ENCODE results near the gene MDN1. TPM values are rescaled to one million over a fixed set of nuclear protein-coding genes. Genes with fewer than 3 reads are reported as not detected.

MDN1 gene
- total and polyA plus RNA-seq, 2 of the 8 experiments (the other 6 are each of a cell fraction or from before 2014, with no cell fraction given) = 53.5 to 179 TPM

- Histone ChIP-seq H3K4me1 (replicated peaks in 1 of 4; ENCODE audit: control insufficient read depth in 3 of 4, insufficient read depth in 4 of 4, low read length in 3 of 4) (no peaks in the 10 kb centered on the region), H3K36me3 (ENCODE audit: control insufficient read depth in 2 of 4, insufficient read depth in 4 of 4, low read length in 3 of 4) (peaks cover 31 to 89% (median 72%) of the 10 kb centered on the region in 4 experiments), H3K14ac (ENCODE audit: insufficient read length) (no peak overlapping the region), H3K79me2 (ENCODE audit: control insufficient read depth in 1 of 2, insufficient read depth in 2 of 2, low read length in 2 of 2) (no peaks in the 10 kb centered on the region), H3K23me2 (ENCODE audit: low read depth, low read length) (no peaks in the 10 kb centered on the region), H2BK5ac (ENCODE audit: low read depth, low read length) (no peak overlapping the region), H4K91ac (replicated peaks; ENCODE audit: insufficient read length, low read length) (no peak overlapping the region), H3K18ac (ENCODE audit: extremely low read depth, low read length) (no peak overlapping the region), H3K27me3 (replicated peaks in 1 of 4; ENCODE audit: control insufficient read depth in 3 of 4, extremely low read depth in 1 of 4, insufficient read depth in 3 of 4, low read length in 3 of 4) (no peaks in the 10 kb centered on the region), H3K27ac (ENCODE audit: low read depth, low read length) (no peak overlapping the region), H4K5ac (ENCODE audit: insufficient read length, low read depth, low read length) (no peak overlapping the region), H2BK15ac (ENCODE audit: low read length) (no peak overlapping the region), H3K79me1 (ENCODE audit: low read depth, low read length) (no peaks in the 10 kb centered on the region), H2AFZ (ENCODE audit: low read length) (no peak overlapping the region), H3K56ac (replicated peaks; ENCODE audit: insufficient read length, low read depth, low read length) (no peak overlapping the region), H3K9ac (replicated peaks in 1 of 4; ENCODE audit: extremely low read depth in 1 of 4, low read depth in 3 of 4, low read length in 3 of 4) (no peak overlapping the region), H3K4me3 (ENCODE audit: extremely low read depth in 1 of 4, insufficient read depth in 2 of 4, low read depth in 3 of 4, low read length in 4 of 4) (no peak overlapping the region), H2BK20ac (ENCODE audit: low read length) (no peak overlapping the region), H2BK12ac (ENCODE audit: low read depth, low read length) (no peak overlapping the region), H4K20me1 (replicated peaks in 1 of 2; ENCODE audit: control insufficient read depth in 1 of 2, insufficient read depth in 2 of 2, low read length in 2 of 2) (peaks cover 0 to 2% of the 10 kb centered on the region in 2 experiments), H3K4ac (replicated peaks; ENCODE audit: insufficient read length, low read depth, low read length) (no peak overlapping the region), H3K23ac (ENCODE audit: insufficient read length) (no peak overlapping the region), H2AK5ac (ENCODE audit: low read depth, low read length) (no peak overlapping the region), H3K9me3 (ENCODE audit: insufficient read depth in 2 of 2, low read depth in 1 of 2, low read length in 1 of 2) (no peaks in the 10 kb centered on the region), H4K8ac (ENCODE audit: extremely low read depth, insufficient read depth, low read length) (no peak overlapping the region; the same call in 1 of the 2 replicates), H2BK120ac (replicated peaks; ENCODE audit: low read depth, low read length) (no peak overlapping the region), H3K4me2 (ENCODE audit: insufficient read depth in 1 of 2, low read depth in 2 of 2, low read length in 2 of 2) (no peak overlapping the region)
- DNase-seq (ENCODE audit: low read depth in 1 of 2, low spot score in 2 of 2) = no peak
- FAIRE-seq = no peak
- TF ChIP-seq TAF7 (optimal IDR thresholded peaks at IDR 0.05; ENCODE audit: borderline replicate concordance, low read depth, low read length) = no peak
- TF ChIP-seq, protein P1, sequence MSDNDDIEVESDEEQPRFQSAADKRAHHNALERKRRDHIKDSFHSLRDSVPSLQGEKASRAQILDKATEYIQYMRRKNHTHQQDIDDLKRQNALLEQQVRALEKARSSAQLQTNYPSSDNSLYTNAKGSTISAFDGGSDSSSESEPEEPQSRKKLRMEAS (IDR thresholded peaks at IDR 0.05) = no peak
- no peak for TF ChIP-seq RNF2 (IDR thresholded peaks at IDR 0.05; ENCODE audit: borderline replicate concordance, low read depth, low read length, missing control alignments, poor library complexity, severe bottlenecking)
- CTCF ChIA-PET (ENCODE audit: partially characterized antibody) = interaction anchor here (1.6 kb wide), 1 partner anchor 43 kb away, joined by 4 read pairs; no protein-coding TSS in a partner anchor
- POLR2A ChIA-PET (ENCODE audit: partially characterized antibody) = interaction anchor here (0.7 to 1.2 kb wide), 2 partner anchors 11 to 83 kb away, joined by 3 read pairs; no protein-coding TSS in a partner anchor
- WGBS, 2 experiments (ENCODE audit: extremely low coverage in 1 of 2, insufficient coverage in 1 of 2, insufficient read length in 1 of 2, insufficient replicate concordance in 2 of 2, low coverage in 1 of 2, low lambda C conversion rate in 2 of 2, missing lambda C conversion rate in 1 of 2) = 94% methylated on average over 5 of the region's 5 CpGs; no CpG with 5 or more reads in 1 of the 2 experiments
Measured at GRCh38 chr6:89750338-89750737, 69.3 kb downstream of the MDN1 start.
